SK-N-SH (cell line): ENCODE data around the gene G3BP1. TPM values are rescaled to one million over a fixed set of nuclear protein-coding genes. Genes with fewer than 3 reads are reported as not detected.

Experiments used
- CTCF ChIA-PET: fragments of 300-600, 350-600 bp; formaldehyde crosslinking; extraction: SDS; loops from one replicate; lab custom pipeline; 2021; lab: Yijun Ruan, JAX
- POLR2A ChIA-PET: fragments of 350-600 bp; sonication (Branson Sonifier 250); formaldehyde crosslinking; extraction: SDS; loops from one replicate; lab custom pipeline; 2020; ENCODE audit warnings: antibody characterized with exemption, inconsistent platforms; lab: Yijun Ruan, JAX
- DNase-seq: peaks from one replicate; pipeline ENCODE4 v3.0.0; 2012
- H2AFZ ChIP-seq: fragments of 200-600 bp; sonication (generic); 2 replicates; pipeline ENCODE4 v1.8.1; 2016; ENCODE audit warnings: antibody characterized with exemption, mild to moderate bottlenecking, low read depth
- H3F3A ChIP-seq: fragments of 200-600 bp; sonication (generic); replicated peaks from 2 replicates; pipeline ENCODE3; 2016; ENCODE audit warnings: antibody characterized with exemption, mild to moderate bottlenecking; ENCODE audit not compliant: insufficient read depth
- H3K27ac ChIP-seq, 2 experiments: fragments of 200-500 bp in 1 of 2; fragments of 200-600 bp in 1 of 2; sonication (Bioruptor generic) in 1 of 2; sonication (generic), shearing (Covaris generic) in 1 of 2; 2 replicates each; pipeline versions ENCODE4 v1.5.1 to v1.6.1; 2014 to 2016; ENCODE audit warnings: low read depth in 2 of 2, inconsistent platforms in 1 of 2, low read length in 1 of 2, mild to moderate bottlenecking in 1 of 2, mixed read lengths in 1 of 2
- H3K27me3 ChIP-seq: fragments of 200-600 bp; sonication (generic), shearing (Covaris generic); 2 replicates; pipeline ENCODE4 v1.6.1; 2016; ENCODE audit warnings: mixed run types; ENCODE audit not compliant: insufficient read depth
- H3K36me3 ChIP-seq, 2 experiments: fragments of 200-500 bp in 1 of 2; fragments of 200-600 bp in 1 of 2; sonication (Bioruptor generic) in 1 of 2; sonication (generic) in 1 of 2; replicated peaks in 1 of 2; 2 replicates each; pipeline versions ENCODE3 to v1.5.1; 2014 to 2016; ENCODE audit warnings: low read length in 1 of 2, mild to moderate bottlenecking in 1 of 2; ENCODE audit not compliant: insufficient read depth in 2 of 2, control insufficient read depth in 1 of 2
- H3K4me1 ChIP-seq, 2 experiments: fragments of 200-500 bp in 1 of 2; fragments of 200-600 bp in 1 of 2; sonication (Bioruptor generic) in 1 of 2; sonication (generic), shearing (Covaris generic) in 1 of 2; 2 replicates each; pipeline versions ENCODE4 v1.5.1 to v1.6.1; 2014 to 2016; ENCODE audit warnings: low read depth in 1 of 2, low read length in 1 of 2, mixed run types in 1 of 2; ENCODE audit not compliant: insufficient read depth in 2 of 2, control insufficient read depth in 1 of 2
- H3K4me2 ChIP-seq: fragments of 200-600 bp; sonication (generic), shearing (Covaris generic); 2 replicates; pipeline ENCODE4 v1.6.1; 2017; ENCODE audit warnings: mixed run types
- H3K4me3 ChIP-seq, 2 experiments: fragments of 200-500 bp in 1 of 2; fragments of 200-600 bp in 1 of 2; sonication (Bioruptor generic) in 1 of 2; sonication (generic), shearing (Covaris generic) in 1 of 2; 2 replicates each; pipeline versions ENCODE4 v1.5.1 to v1.8.1; 2014 to 2016; ENCODE audit warnings: low read depth in 2 of 2, inconsistent platforms in 1 of 2, low read length in 1 of 2, mild to moderate bottlenecking in 1 of 2, mixed read lengths in 1 of 2, moderate library complexity in 1 of 2
- H3K79me2 ChIP-seq: fragments of 200-600 bp; sonication (generic); 2 replicates; pipeline ENCODE4 v1.8.1; 2017; ENCODE audit warnings: mild to moderate bottlenecking; ENCODE audit not compliant: insufficient read depth
- H3K9ac ChIP-seq: fragments of 200-600 bp; sonication (generic); 2 replicates; pipeline ENCODE4 v1.6.1; 2017; ENCODE audit warnings: mixed run types
- H3K9me2 ChIP-seq: fragments of 200-600 bp; sonication (generic); 2 replicates; pipeline ENCODE4 v1.6.1; 2017; ENCODE audit warnings: mixed run types
- H3K9me3 ChIP-seq: fragments of 200-600 bp; sonication (generic); 2 replicates; pipeline ENCODE4 v1.6.1; 2017; ENCODE audit warnings: mixed run types, mild to moderate bottlenecking, moderate library complexity
- H4K20me1 ChIP-seq: fragments of 200-600 bp; sonication (generic); 2 replicates; pipeline ENCODE4 v1.6.1; 2017; ENCODE audit warnings: mild to moderate bottlenecking, mixed run types; ENCODE audit not compliant: insufficient read depth
- CHD2 ChIP-seq: fragments of 150-350 bp; IDR thresholded peaks from 2 replicates; pipeline ENCODE4 v1.6.1; 2018; ENCODE audit warnings: low read length; ENCODE audit not compliant: partially characterized antibody
- GATA2 ChIP-seq: sonication (generic); formaldehyde crosslinking; IDR thresholded peaks from 2 replicates; pipeline ENCODE4 v1.5.0; 2020; ENCODE audit warnings: mild to moderate bottlenecking, missing genetic modification reagents
- JUND ChIP-seq: IDR thresholded peaks from 2 replicates; pipeline ENCODE4 v1.4.0; 2012
- MAX ChIP-seq: IDR thresholded peaks from 2 replicates; pipeline ENCODE4 v1.4.0; 2012; ENCODE audit warnings: low read depth
- MEF2A ChIP-seq: IDR thresholded peaks from 2 replicates; pipeline ENCODE4 v1.4.0; 2012; ENCODE audit warnings: low read depth, borderline replicate concordance
- PBX3 ChIP-seq: IDR thresholded peaks from 2 replicates; pipeline ENCODE4; 2012
- POLR2AphosphoS5 ChIP-seq: IDR thresholded peaks from 2 replicates; pipeline ENCODE4 v1.6.1; 2012; ENCODE audit warnings: low read depth, low read length
- REST ChIP-seq: IDR thresholded peaks from 2 replicates; pipeline ENCODE4 v1.6.1; 2012; ENCODE audit warnings: mild to moderate bottlenecking, low read depth, low read length, moderate library complexity
- RFX5 ChIP-seq: IDR thresholded peaks from 2 replicates; pipeline ENCODE4 v1.6.1; 2012; ENCODE audit warnings: mild to moderate bottlenecking, improper control_type of control experiment, low read length
- USF2 ChIP-seq: fragments of 150-350 bp; IDR thresholded peaks from 2 replicates; pipeline ENCODE4 v1.6.1; 2017; ENCODE audit warnings: antibody characterized with exemption, low read length, low read depth, borderline replicate concordance
- WGBS: methylation state at CpG from one replicate; pipeline ENCODE4 v1.1.6; 2017; ENCODE audit warnings: low lambda C conversion rate; 5-methylcytosine and 5-hydroxymethylcytosine counted together
- polyA plus RNA-seq, 3 experiments: library from polyadenylated mRNA; depleted of rRNA; stranded (reverse); fragments of >200 nt; gene quantifications; 2 replicates each; pipeline ENCODE4 v1.2.3, GENCODE V29; 2012

The G3BP1 gene
- polyA plus RNA-seq, 1 of the 3 experiments (the other 2 are of a cell fraction): 21.7 TPM

GRCh38 chr5:151730381-151730780, 41.4 kb upstream of the G3BP1 start:
- no peak for DNase-seq
- Histone ChIP-seq H3K9me2 (no peaks in the 10 kb centered on the region), H3K27me3 (no peaks in the 10 kb centered on the region), H3K9ac (no peak overlapping the region), H3K4me2 (no peak overlapping the region), H3F3A (peaks cover 12% of the 10 kb centered on the region), H2AFZ (no peak overlapping the region), H3K4me1 (peaks cover 0 to 7% of the 10 kb centered on the region in 2 experiments; a peak in 2 of 4 replicates), H4K20me1 (no peaks in the 10 kb centered on the region), H3K9me3 (no peaks in the 10 kb centered on the region), H3K27ac (no peak overlapping the region), H3K4me3 (no peak overlapping the region), H3K79me2 (no peaks in the 10 kb centered on the region), H3K36me3 (no peaks in the 10 kb centered on the region)
- TF ChIP-seq POLR2AphosphoS5 (no peak), REST (no peak), RFX5 (no peak), PBX3 (no peak), USF2 (no peak), GATA2 (no peak), MEF2A (no peak), JUND (no peak), MAX (no peak), CHD2 (no peak)
- ChIA-PET CTCF (interaction anchor here (0.6 to 17.0 kb wide), 3 partner anchors 9 to 75 kb away, joined by 3 to 375 read pairs (median 8); no protein-coding TSS in a partner anchor), POLR2A (no interaction called here)
- WGBS: 82% methylated on average over 7 of the region's 7 CpGs
